SK-N-SH treated with all-trans-retinoic acid at 6 μM for 48 hours (cell line): ENCODE measurements around the gene GJB5.
A peak's percentile ranks its signal among the peaks of the same experiment; 100 is the strongest.

Experiments used
- ATAC-seq: fragments of 200-7000 bp; cut with Tn5 transposase; 3 replicates; pipeline ENCODE4 v1.9.1; 2020; ENCODE audit warnings: mild to moderate bottlenecking, moderate library complexity
- ARNTL ChIP-seq: fragments of 450-650 bp; formaldehyde crosslinking; IDR thresholded peaks from 2 replicates; pipeline ENCODE4 v1.5.0; 2020; ENCODE audit warnings: low read depth, mild to moderate bottlenecking, moderate library complexity, borderline replicate concordance
- BACH2 ChIP-seq: fragments of 250-450 bp; sonication (Bioruptor Pico); IDR thresholded peaks from 2 replicates; pipeline ENCODE4 v1.9.0; 2021; ENCODE audit warnings: mild to moderate bottlenecking, borderline replicate concordance
- CSDC2 ChIP-seq: fragments of 250-450 bp; sonication (Bioruptor Pico); IDR thresholded peaks from 2 replicates; pipeline ENCODE4 v1.5.0; 2020; ENCODE audit warnings: mild to moderate bottlenecking, moderate library complexity
- ESRRG ChIP-seq: fragments of 250-450 bp; sonication (Bioruptor Pico); IDR thresholded peaks from 2 replicates; pipeline ENCODE4 v1.6.1; 2021; ENCODE audit warnings: mild to moderate bottlenecking
- ISL1 ChIP-seq: fragments of 250-450 bp; sonication (Bioruptor Pico); IDR thresholded peaks from 2 replicates; pipeline ENCODE4 v2.1.2; 2022; ENCODE audit warnings: mild to moderate bottlenecking, moderate library complexity
- OSR1 ChIP-seq: fragments of 250-450 bp; sonication (Bioruptor Pico); IDR thresholded peaks from 2 replicates; pipeline ENCODE4 v1.8.0; 2022; ENCODE audit warnings: moderate library complexity, mild to moderate bottlenecking, inconsistent platforms
- PPARA ChIP-seq: fragments of 250-450 bp; sonication (Bioruptor Pico); IDR thresholded peaks from 2 replicates; pipeline ENCODE4 v1.5.0; 2020; ENCODE audit warnings: mild to moderate bottlenecking, borderline replicate concordance
- RARB ChIP-seq: fragments of 250-450 bp; sonication (Bioruptor Pico); IDR thresholded peaks from 2 replicates; pipeline ENCODE4 v1.8.0; 2021; ENCODE audit warnings: mild to moderate bottlenecking, moderate library complexity
- SNAI2 ChIP-seq: fragments of 250-450 bp; sonication (Bioruptor Pico); IDR thresholded peaks from 2 replicates; pipeline ENCODE4 v1.5.0; 2020; ENCODE audit warnings: mild to moderate bottlenecking, moderate library complexity
- TCF4 ChIP-seq: fragments of 250-450 bp; sonication (Bioruptor Pico); IDR thresholded peaks from 2 replicates; pipeline ENCODE4 v1.8.0; 2021; ENCODE audit warnings: mild to moderate bottlenecking, moderate library complexity, borderline replicate concordance
- TOX ChIP-seq: fragments of 250-450 bp; sonication (Bioruptor Pico); IDR thresholded peaks from 2 replicates; pipeline ENCODE4 v1.8.0; 2021; ENCODE audit warnings: mild to moderate bottlenecking, moderate library complexity, borderline replicate concordance
- ZC3H10 ChIP-seq: fragments of 250-450 bp; sonication (Bioruptor Pico); IDR thresholded peaks from 2 replicates; pipeline ENCODE4 v1.5.1; 2021; ENCODE audit warnings: mild to moderate bottlenecking, moderate library complexity
- ZFP3 ChIP-seq: fragments of 250-450 bp; sonication (Bioruptor Pico); IDR thresholded peaks from 2 replicates; pipeline ENCODE4 v1.5.0; 2020; ENCODE audit warnings: mild to moderate bottlenecking, moderate library complexity
- ZFP30 ChIP-seq: fragments of 450-650 bp; formaldehyde crosslinking; IDR thresholded peaks from 2 replicates; pipeline ENCODE4 v1.5.0; 2022; ENCODE audit warnings: mild to moderate bottlenecking, moderate library complexity
- ZNF565 ChIP-seq: fragments of 450-650 bp; formaldehyde crosslinking; conservative IDR thresholded peaks from 2 replicates; pipeline ENCODE4 v1.5.0; 2020; ENCODE audit warnings: low read depth, mild to moderate bottlenecking, moderate library complexity
- ZNF8 ChIP-seq: fragments of 450-650 bp; formaldehyde crosslinking; IDR thresholded peaks from 2 replicates; pipeline ENCODE4 v1.5.0; 2020; ENCODE audit warnings: mild to moderate bottlenecking, moderate library complexity
- TF ChIP-seq, protein P1 (sequence below): fragments of 250-450 bp; sonication (Bioruptor Pico); IDR thresholded peaks from 2 replicates; pipeline ENCODE4 v1.8.0; 2020; ENCODE audit warnings: mild to moderate bottlenecking, moderate library complexity, borderline replicate concordance
- TF ChIP-seq, protein P2 (sequence below): fragments of 250-450 bp; sonication (Bioruptor Pico); IDR thresholded peaks from 2 replicates; pipeline ENCODE4 v1.5.1; 2021; ENCODE audit warnings: mild to moderate bottlenecking, moderate library complexity
- TF ChIP-seq, protein P3 (sequence below): fragments of 250-450 bp; sonication (Bioruptor Pico); IDR thresholded peaks from 2 replicates; pipeline ENCODE4 v1.5.0; 2020; ENCODE audit warnings: mild to moderate bottlenecking, moderate library complexity
- TF ChIP-seq, protein P4 (sequence below): fragments of 250-450 bp; sonication (Bioruptor Pico); IDR thresholded peaks from 2 replicates; pipeline ENCODE4 v1.5.1; 2020; ENCODE audit warnings: low read depth, mild to moderate bottlenecking, moderate library complexity
- TF ChIP-seq, protein P5 (sequence below): fragments of 250-450 bp; sonication (Bioruptor Pico); IDR thresholded peaks from 2 replicates; pipeline ENCODE4 v1.8.0; 2021; ENCODE audit warnings: low read depth, mild to moderate bottlenecking, moderate library complexity, borderline replicate concordance

GJB5 gene

DNA sequence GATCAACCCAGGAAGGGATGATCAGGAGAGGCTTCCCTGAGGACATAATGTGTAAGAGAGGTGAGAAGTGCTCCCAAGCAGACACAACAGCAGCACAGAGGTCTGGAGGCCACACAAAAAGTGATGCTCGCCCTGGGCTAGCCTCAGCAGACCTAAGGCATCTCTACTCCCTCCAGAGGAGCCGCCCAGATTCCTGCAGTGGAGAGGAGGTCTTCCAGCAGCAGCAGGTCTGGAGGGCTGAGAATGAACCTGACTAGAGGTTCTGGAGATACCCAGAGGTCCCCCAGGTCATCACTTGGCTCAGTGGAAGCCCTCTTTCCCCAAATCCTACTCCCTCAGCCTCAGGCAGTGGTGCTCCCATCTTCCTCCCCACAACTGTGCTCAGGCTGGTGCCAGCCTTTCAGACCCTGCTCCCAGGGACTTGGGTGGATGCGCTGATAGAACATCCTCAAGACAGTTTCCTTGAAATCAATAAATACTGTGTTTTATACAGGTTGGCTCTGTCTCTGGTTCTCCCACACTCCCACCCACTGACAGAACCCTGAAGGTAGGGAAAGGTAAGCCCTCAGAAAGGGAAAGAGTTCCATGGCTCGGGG, 31.1 kb downstream of the GJB5 start:
- ATAC-seq, result peak; percentile 27

DNA sequence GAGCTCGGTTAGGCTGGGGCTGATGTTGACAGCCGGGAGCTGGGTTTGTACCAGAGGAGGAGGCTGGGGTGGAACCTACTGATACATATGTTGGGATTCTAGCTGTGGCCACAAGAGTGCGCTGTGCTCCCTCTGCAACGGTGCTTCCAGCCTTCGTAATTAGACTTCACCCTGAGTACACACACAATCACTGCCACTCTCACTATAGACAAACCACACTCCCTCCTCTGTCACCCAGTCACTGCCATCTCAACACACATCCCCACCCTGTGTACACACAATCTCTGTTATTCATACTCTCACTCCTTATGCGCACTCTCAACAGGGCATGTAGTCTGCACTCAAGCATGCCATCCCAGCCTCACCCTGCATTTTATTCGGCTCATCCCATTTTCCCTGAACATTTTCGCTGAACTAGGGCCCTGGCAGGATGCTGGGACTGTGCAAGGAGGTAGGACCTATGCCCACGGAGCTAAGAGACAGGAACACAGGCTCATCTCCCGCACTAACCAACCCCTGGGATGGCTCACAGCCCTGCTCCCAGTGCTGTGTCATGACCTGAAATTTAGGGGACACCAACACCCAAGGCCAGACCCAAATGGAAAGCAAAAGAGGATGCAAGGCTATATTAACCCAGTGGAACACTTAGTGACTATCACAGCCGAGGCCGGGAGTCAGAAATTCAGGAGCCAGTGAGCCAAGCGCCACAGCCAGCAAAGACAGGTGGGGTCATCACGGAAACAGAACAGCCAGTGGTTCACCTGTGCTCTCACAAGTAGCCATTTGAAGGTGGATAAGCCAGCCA, 31.9 kb downstream of the GJB5 start:
- TF ChIP-seq, protein P1, sequence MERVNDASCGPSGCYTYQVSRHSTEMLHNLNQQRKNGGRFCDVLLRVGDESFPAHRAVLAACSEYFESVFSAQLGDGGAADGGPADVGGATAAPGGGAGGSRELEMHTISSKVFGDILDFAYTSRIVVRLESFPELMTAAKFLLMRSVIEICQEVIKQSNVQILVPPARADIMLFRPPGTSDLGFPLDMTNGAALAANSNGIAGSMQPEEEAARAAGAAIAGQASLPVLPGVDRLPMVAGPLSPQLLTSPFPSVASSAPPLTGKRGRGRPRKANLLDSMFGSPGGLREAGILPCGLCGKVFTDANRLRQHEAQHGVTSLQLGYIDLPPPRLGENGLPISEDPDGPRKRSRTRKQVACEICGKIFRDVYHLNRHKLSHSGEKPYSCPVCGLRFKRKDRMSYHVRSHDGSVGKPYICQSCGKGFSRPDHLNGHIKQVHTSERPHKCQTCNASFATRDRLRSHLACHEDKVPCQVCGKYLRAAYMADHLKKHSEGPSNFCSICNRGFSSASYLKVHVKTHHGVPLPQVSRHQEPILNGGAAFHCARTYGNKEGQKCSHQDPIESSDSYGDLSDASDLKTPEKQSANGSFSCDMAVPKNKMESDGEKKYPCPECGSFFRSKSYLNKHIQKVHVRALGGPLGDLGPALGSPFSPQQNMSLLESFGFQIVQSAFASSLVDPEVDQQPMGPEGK (CRISPR knock-in tag), result no peak
- no peak for TF ChIP-seq ZFP3 (CRISPR knock-in tag)
- TF ChIP-seq ISL1, result no peak
- no peak for TF ChIP-seq ZC3H10 (CRISPR knock-in tag)
- no peak for TF ChIP-seq ESRRG (CRISPR knock-in tag)
- TF ChIP-seq ZNF8 (CRISPR knock-in tag), result no peak
- TF ChIP-seq, protein P2, sequence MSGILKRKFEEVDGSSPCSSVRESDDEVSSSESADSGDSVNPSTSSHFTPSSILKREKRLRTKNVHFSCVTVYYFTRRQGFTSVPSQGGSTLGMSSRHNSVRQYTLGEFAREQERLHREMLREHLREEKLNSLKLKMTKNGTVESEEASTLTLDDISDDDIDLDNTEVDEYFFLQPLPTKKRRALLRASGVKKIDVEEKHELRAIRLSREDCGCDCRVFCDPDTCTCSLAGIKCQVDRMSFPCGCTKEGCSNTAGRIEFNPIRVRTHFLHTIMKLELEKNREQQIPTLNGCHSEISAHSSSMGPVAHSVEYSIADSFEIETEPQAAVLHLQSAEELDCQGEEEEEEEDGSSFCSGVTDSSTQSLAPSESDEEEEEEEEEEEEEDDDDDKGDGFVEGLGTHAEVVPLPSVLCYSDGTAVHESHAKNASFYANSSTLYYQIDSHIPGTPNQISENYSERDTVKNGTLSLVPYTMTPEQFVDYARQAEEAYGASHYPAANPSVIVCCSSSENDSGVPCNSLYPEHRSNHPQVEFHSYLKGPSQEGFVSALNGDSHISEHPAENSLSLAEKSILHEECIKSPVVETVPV, result no peak
- no peak for TF ChIP-seq SNAI2 (CRISPR knock-in tag)
- TF ChIP-seq, all 23 proteins: peak for 0
- peak; percentile 93 for ATAC-seq

More for the DNA sequence above, 31.1 kb downstream of the GJB5 start:
- TF ChIP-seq BACH2 (CRISPR knock-in tag), result no peak
- TF ChIP-seq PPARA (CRISPR knock-in tag), result no peak
- TF ChIP-seq ESRRG (CRISPR knock-in tag), result no peak
- TF ChIP-seq ZC3H10 (CRISPR knock-in tag), result no peak
- TF ChIP-seq, protein P3, sequence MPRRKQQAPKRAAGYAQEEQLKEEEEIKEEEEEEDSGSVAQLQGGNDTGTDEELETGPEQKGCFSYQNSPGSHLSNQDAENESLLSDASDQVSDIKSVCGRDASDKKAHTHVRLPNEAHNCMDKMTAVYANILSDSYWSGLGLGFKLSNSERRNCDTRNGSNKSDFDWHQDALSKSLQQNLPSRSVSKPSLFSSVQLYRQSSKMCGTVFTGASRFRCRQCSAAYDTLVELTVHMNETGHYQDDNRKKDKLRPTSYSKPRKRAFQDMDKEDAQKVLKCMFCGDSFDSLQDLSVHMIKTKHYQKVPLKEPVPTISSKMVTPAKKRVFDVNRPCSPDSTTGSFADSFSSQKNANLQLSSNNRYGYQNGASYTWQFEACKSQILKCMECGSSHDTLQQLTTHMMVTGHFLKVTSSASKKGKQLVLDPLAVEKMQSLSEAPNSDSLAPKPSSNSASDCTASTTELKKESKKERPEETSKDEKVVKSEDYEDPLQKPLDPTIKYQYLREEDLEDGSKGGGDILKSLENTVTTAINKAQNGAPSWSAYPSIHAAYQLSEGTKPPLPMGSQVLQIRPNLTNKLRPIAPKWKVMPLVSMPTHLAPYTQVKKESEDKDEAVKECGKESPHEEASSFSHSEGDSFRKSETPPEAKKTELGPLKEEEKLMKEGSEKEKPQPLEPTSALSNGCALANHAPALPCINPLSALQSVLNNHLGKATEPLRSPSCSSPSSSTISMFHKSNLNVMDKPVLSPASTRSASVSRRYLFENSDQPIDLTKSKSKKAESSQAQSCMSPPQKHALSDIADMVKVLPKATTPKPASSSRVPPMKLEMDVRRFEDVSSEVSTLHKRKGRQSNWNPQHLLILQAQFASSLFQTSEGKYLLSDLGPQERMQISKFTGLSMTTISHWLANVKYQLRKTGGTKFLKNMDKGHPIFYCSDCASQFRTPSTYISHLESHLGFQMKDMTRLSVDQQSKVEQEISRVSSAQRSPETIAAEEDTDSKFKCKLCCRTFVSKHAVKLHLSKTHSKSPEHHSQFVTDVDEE (CRISPR knock-in tag), result no peak
- no peak for TF ChIP-seq ZNF565
- no peak for TF ChIP-seq CSDC2
- TF ChIP-seq, protein P4, sequence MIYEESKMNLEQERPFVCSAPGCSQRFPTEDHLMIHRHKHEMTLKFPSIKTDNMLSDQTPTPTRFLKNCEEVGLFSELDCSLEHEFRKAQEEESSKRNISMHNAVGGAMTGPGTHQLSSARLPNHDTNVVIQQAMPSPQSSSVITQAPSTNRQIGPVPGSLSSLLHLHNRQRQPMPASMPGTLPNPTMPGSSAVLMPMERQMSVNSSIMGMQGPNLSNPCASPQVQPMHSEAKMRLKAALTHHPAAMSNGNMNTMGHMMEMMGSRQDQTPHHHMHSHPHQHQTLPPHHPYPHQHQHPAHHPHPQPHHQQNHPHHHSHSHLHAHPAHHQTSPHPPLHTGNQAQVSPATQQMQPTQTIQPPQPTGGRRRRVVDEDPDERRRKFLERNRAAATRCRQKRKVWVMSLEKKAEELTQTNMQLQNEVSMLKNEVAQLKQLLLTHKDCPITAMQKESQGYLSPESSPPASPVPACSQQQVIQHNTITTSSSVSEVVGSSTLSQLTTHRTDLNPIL, result no peak
- no peak for TF ChIP-seq RARB (CRISPR knock-in tag)
- TF ChIP-seq OSR1 (CRISPR knock-in tag), result no peak
- TF ChIP-seq ZFP3 (CRISPR knock-in tag), result no peak

DNA sequence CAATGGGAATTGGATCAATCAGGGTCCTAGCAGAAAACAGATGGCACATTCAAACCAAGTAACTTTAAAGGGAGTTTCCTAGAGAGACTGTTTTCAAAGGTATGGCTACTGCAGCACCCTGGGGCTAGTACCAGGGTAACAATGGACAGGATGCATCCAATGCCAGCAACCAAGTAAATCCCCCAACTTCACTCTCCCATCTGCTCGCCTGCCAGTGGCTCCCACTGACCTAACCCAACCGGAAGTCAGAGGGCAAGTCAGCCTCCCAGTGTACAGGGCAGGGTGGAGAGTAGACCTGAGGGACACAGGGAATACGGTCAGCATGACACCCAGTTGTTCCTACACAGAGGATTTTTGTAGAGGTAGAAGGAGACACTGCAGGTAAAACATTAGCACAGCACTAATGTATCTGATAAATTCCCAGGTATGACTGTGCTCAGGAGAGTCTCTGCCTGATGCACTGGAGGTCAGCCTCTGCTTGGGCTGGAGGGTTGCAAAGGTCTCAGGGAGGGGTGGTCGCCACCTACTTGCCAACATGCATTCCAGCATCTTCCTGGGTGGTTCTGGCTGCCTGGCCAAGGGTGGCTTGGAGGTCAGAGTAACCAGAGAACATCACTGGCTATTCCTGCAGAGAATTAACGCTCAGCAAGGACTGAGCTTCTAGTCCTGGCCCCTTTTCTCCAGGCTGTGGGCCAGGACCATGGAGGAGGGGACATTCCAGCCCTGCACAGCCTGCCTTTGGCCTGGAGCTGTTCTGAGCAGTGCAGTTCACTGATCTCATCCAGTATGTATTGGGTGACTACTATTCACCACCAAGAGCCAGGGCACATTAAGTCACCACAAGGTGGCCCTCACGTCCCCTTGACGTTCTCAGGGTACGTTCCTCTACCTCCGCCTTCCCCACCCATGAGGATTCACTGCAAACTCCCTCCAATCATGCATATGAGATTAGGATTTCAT, 32.9 kb downstream of the GJB5 start:
- no peak for ATAC-seq
- TF ChIP-seq TOX (CRISPR knock-in tag) (no peak), ZNF565 (no peak), RARB (CRISPR knock-in tag) (no peak), ARNTL (CRISPR knock-in tag) (no peak), SNAI2 (CRISPR knock-in tag) (no peak), ZNF8 (CRISPR knock-in tag) (no peak), ZFP3 (CRISPR knock-in tag) (no peak), ESRRG (CRISPR knock-in tag) (no peak), ZFP30 (CRISPR knock-in tag) (no peak), TCF4 (no peak)
- TF ChIP-seq, protein P5, sequence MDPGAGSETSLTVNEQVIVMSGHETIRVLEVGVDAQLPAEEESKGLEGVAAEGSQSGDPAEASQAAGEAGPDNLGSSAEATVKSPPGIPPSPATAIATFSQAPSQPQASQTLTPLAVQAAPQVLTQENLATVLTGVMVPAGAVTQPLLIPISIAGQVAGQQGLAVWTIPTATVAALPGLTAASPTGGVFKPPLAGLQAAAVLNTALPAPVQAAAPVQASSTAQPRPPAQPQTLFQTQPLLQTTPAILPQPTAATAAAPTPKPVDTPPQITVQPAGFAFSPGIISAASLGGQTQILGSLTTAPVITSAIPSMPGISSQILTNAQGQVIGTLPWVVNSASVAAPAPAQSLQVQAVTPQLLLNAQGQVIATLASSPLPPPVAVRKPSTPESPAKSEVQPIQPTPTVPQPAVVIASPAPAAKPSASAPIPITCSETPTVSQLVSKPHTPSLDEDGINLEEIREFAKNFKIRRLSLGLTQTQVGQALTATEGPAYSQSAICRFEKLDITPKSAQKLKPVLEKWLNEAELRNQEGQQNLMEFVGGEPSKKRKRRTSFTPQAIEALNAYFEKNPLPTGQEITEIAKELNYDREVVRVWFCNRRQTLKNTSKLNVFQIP, result no peak
- TF ChIP-seq, protein P4, result no peak
- TF ChIP-seq, protein P3 (CRISPR knock-in tag), result no peak
